ENCODE data around the gene ADAMTS15.

GRCh38 chr11:130435671-130436070 lies 12.8 kb upstream of the ADAMTS15 start:
- TF ChIP-seq CTCF (conservative IDR thresholded peaks at IDR 0.05 in 1 of 2, IDR thresholded peaks at IDR 0.05 in 1 of 2; ENCODE audit: low read depth in 1 of 2, low read length in 2 of 2) (no peak), EZH2 (IDR thresholded peaks at IDR 0.05; ENCODE audit: low read length, missing control alignments) (no peak)
